ENCODE measurements around the gene HS6ST2.

Gene HS6ST2

DNA sequence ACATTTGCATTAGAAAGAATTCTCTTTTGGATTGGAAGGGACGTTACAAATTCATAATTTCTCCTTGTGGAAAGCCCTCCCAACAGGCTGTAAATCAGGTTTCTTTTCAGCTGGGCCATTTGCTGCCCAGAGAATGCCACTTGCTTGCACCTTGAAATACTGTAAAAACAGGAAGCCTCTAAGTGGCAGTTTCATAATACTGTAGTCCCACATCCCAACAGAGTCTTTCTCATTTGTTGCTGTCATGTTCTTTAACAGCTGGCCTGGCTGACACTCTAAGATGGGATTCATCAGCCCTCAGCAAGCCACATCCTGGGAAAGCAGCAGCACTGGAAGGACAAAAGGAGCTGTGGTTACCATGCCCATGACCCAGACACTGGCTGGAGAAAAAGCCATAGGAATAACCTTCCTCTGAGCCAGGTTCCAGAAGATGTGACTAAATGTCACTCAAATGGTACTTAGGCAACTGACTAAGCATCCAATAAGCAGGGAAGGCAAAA, 247.7 kb downstream of the HS6ST2 start:
- peak; percentile 46 for DNase-seq
- Histone ChIP-seq H3K9ac (ENCODE audit: low read length) (no peak overlapping the region), H2AFZ (ENCODE audit: low read length) (peak overlapping the region; percentile 17; the same call in 1 of the 2 replicates), H3K79me2 (ENCODE audit: low read length) (no peaks in the 10 kb centered on the region), H3K9me2 (replicated peaks; ENCODE audit: insufficient read depth, low read length) (no peaks in the 10 kb centered on the region), H3K9me3 (replicated peaks; ENCODE audit: insufficient read depth, low read length) (no peaks in the 10 kb centered on the region), H3K4me3 (ENCODE audit: low read length) (no peak overlapping the region), H3K4me2 (ENCODE audit: low read depth, low read length) (0 out of 2 replicates have a peak overlapping the region, but pooled peaks have one; percentile 15), H3K36me3 (replicated peaks; ENCODE audit: insufficient read depth, low read length) (no peaks in the 10 kb centered on the region), H4K20me1 (ENCODE audit: insufficient read depth, low read length) (no peaks in the 10 kb centered on the region), H3K27me3 (replicated peaks; ENCODE audit: insufficient read depth, low read length) (no peaks in the 10 kb centered on the region), H3K4me1 (ENCODE audit: low read length) (peaks cover 11% of the 10 kb centered on the region), H3F3A (ENCODE audit: insufficient read depth, low read length) (no peaks in the 10 kb centered on the region), H3K27ac (ENCODE audit: low read length) (no peak overlapping the region)
- TF ChIP-seq, protein P1, sequence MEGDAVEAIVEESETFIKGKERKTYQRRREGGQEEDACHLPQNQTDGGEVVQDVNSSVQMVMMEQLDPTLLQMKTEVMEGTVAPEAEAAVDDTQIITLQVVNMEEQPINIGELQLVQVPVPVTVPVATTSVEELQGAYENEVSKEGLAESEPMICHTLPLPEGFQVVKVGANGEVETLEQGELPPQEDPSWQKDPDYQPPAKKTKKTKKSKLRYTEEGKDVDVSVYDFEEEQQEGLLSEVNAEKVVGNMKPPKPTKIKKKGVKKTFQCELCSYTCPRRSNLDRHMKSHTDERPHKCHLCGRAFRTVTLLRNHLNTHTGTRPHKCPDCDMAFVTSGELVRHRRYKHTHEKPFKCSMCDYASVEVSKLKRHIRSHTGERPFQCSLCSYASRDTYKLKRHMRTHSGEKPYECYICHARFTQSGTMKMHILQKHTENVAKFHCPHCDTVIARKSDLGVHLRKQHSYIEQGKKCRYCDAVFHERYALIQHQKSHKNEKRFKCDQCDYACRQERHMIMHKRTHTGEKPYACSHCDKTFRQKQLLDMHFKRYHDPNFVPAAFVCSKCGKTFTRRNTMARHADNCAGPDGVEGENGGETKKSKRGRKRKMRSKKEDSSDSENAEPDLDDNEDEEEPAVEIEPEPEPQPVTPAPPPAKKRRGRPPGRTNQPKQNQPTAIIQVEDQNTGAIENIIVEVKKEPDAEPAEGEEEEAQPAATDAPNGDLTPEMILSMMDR (IDR thresholded peaks at IDR 0.05; ENCODE audit: low read length): no peak
- TF ChIP-seq EZH2 (optimal IDR thresholded peaks at IDR 0.05; ENCODE audit: low read depth, low read length) (no peak), EZH2phosphoT487 (IDR thresholded peaks at IDR 0.05; ENCODE audit: low read length) (no peak)

DNA sequence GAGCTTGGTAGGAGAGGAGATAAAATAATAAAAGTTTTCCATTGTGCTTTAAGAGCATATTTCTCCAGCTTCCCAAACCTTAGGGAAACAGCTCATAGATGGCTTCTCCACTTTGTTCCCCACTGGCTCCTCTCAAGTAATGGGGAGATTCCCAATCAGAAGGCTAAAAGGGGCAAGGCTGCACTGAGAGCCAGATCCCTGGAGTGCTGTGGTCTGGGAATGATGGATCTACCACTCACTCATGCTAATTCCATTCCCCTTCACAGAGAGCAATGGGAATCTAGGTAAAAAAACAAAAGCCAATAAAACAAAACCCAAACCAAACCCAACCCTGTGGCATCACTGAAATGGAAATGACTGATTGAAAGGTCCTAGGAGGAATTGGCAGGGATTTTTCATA, 249.9 kb downstream of the HS6ST2 start:
- H3K27ac ChIP-seq (ENCODE audit: low read length): no peak overlapping the region
- H3F3A ChIP-seq (ENCODE audit: insufficient read depth, low read length): no peaks in the 10 kb centered on the region

DNA sequence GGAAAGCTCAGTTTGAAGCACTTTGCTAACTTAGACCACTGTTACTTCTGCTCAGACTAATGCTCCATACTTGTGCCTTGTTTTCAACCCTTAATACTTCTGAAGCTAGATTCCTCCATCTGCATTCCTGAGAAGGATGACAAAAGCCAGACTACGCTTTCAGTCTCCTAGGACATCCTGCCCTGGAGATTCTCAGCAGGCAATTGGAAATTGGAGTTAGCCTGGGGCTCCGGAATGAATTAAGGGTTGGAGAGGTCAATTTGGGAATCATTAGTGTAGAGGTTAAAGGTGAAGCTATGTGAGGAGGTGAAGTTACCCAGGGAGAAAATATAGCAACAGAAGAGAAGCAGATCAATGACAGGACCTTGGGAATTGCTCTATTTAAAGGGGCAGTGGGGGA, 253.7 kb downstream of the HS6ST2 start:
- no peaks in the 10 kb centered on the region for H3K36me3 ChIP-seq (replicated peaks; ENCODE audit: insufficient read depth, low read length)
- H3K4me1 ChIP-seq (ENCODE audit: low read length): no peaks in the 10 kb centered on the region
- H3K27me3 ChIP-seq (replicated peaks; ENCODE audit: insufficient read depth, low read length): no peaks in the 10 kb centered on the region
- no peak for DNase-seq
- H2AFZ ChIP-seq (ENCODE audit: low read length): no peak overlapping the region
- H3K9me3 ChIP-seq (replicated peaks; ENCODE audit: insufficient read depth, low read length): no peaks in the 10 kb centered on the region
- TF ChIP-seq, protein P1 (IDR thresholded peaks at IDR 0.05; ENCODE audit: low read length): no peak
- no peak for TF ChIP-seq EZH2 (optimal IDR thresholded peaks at IDR 0.05; ENCODE audit: low read depth, low read length)
- TF ChIP-seq EZH2phosphoT487 (IDR thresholded peaks at IDR 0.05; ENCODE audit: low read length): no peak
- no peaks in the 10 kb centered on the region for H4K20me1 ChIP-seq (ENCODE audit: insufficient read depth, low read length)
- no peak overlapping the region for H3K27ac ChIP-seq (ENCODE audit: low read length)
- no peak overlapping the region for H3K9ac ChIP-seq (ENCODE audit: low read length)
- H3F3A ChIP-seq (ENCODE audit: insufficient read depth, low read length): no peaks in the 10 kb centered on the region
- H3K79me2 ChIP-seq (ENCODE audit: low read length): no peaks in the 10 kb centered on the region
- H3K9me2 ChIP-seq (replicated peaks; ENCODE audit: insufficient read depth, low read length): no peaks in the 10 kb centered on the region
- no peak overlapping the region for H3K4me3 ChIP-seq (ENCODE audit: low read length)
- no peak overlapping the region for H3K4me2 ChIP-seq (ENCODE audit: low read depth, low read length)

More for the DNA sequence above, 249.9 kb downstream of the HS6ST2 start:
- no peak overlapping the region for H3K4me3 ChIP-seq (ENCODE audit: low read length)
- H3K4me1 ChIP-seq (ENCODE audit: low read length): peaks cover 11% of the 10 kb centered on the region
- H3K4me2 ChIP-seq (ENCODE audit: low read depth, low read length): no peak overlapping the region
- H3K27me3 ChIP-seq (replicated peaks; ENCODE audit: insufficient read depth, low read length): no peaks in the 10 kb centered on the region
- no peaks in the 10 kb centered on the region for H3K9me3 ChIP-seq (replicated peaks; ENCODE audit: insufficient read depth, low read length)
- DNase-seq: no peak
- no peaks in the 10 kb centered on the region for H3K36me3 ChIP-seq (replicated peaks; ENCODE audit: insufficient read depth, low read length)
- TF ChIP-seq, protein P1 (IDR thresholded peaks at IDR 0.05; ENCODE audit: low read length): no peak
- TF ChIP-seq EZH2 (optimal IDR thresholded peaks at IDR 0.05; ENCODE audit: low read depth, low read length): no peak
- no peak for TF ChIP-seq EZH2phosphoT487 (IDR thresholded peaks at IDR 0.05; ENCODE audit: low read length)
- H3K9me2 ChIP-seq (replicated peaks; ENCODE audit: insufficient read depth, low read length): no peaks in the 10 kb centered on the region
- H3K9ac ChIP-seq (ENCODE audit: low read length): no peak overlapping the region
- no peaks in the 10 kb centered on the region for H3K79me2 ChIP-seq (ENCODE audit: low read length)
- no peaks in the 10 kb centered on the region for H4K20me1 ChIP-seq (ENCODE audit: insufficient read depth, low read length)
- H2AFZ ChIP-seq (ENCODE audit: low read length): no peak overlapping the region

All from MM.1S (cell line).